Measurements from ENCODE around the gene ERAP2. TPM values are rescaled to one million over a fixed set of nuclear protein-coding genes. Genes with fewer than 3 reads are reported as not detected.
"Not testable (repeated sequence)": the region's sequence is repeated elsewhere in the genome, so short reads cannot be mapped to it uniquely, and the experiment has no call there.

Gene ERAP2
- total RNA-seq: 6.1 TPM
- long read RNA-seq, full-length matches to known transcripts: 2 of 3 reads
- long read RNA-seq, partial matches to known transcripts: 1 of 3 reads
- long read RNA-seq, other reads (novel, unspliced or antisense): 0 of 3 reads

DNA sequence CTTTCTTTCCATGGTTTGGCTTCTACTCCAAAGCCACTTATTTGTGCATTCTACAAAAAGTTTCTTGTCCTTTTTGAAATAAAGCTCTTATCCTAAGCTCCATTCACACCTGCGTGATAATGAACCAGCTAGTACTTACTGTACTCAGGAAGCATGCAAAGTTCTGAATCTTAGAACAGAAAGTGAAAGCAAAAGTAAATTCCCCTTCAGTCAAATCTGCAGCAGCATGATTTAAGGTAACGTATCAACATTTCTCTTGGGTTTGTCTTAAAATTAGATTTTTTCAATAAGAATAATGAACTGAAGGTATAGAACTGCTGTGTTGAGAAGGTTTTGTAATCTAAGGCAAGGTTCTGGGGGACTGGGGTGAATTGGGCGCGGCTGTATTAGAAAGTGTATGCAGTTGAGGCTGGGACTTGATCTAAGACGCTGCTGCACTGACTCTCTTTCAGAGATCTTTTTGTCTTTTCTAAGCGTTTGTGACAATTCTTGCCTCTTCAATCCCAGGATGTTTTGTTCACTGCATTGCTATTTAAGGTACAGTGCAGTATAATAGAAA lies at the start of gene ERAP2:
ERAP2 (plus strand) TSS at position 209 of the 559 bp plus-strand sequence. CDS start 3,186 bp downstream, outside the sequence.
- DNase-seq (no peak), ATAC-seq (peak; percentile 80)
- intact Hi-C loops (cut with micrococcal nuclease): loop anchor here (10.0 kb wide), 1 partner anchor 58 kb away; the partner anchor contains the start of gene LNPEP

GRCh38 chr5:96829297-96829696 lies 47.0 kb upstream of the ERAP2 start:
- intact Hi-C loops (cut with micrococcal nuclease): no loop called here
- DNase-seq: no peak
- ATAC-seq: no peak

GRCh38 chr5:96834016-96834415 lies 42.3 kb upstream of the ERAP2 start:
- no peak for DNase-seq
- ATAC-seq: no peak
- intact Hi-C loops (cut with micrococcal nuclease): no loop called here

- ATAC-seq (no peak), DNase-seq (no peak)
- intact Hi-C loops (cut with micrococcal nuclease): no loop called here
Measured at GRCh38 chr5:96835791-96836191, 40.5 kb upstream of the ERAP2 start.

- ATAC-seq: no peak
- intact Hi-C loops (cut with micrococcal nuclease): no loop called here
- no peak for DNase-seq
Measured at GRCh38 chr5:96836817-96837216, 39.5 kb upstream of the ERAP2 start.

GRCh38 chr5:96837303-96837702 lies 39.0 kb upstream of the ERAP2 start:
- DNase-seq (no peak), ATAC-seq (no peak)
- intact Hi-C loops (cut with micrococcal nuclease): no loop called here

GRCh38 chr5:96838201-96839070 lies 37.9 kb upstream of the ERAP2 start:
- ATAC-seq (no peak), DNase-seq (no peak)
- intact Hi-C loops (cut with micrococcal nuclease): no loop called here

DNA sequence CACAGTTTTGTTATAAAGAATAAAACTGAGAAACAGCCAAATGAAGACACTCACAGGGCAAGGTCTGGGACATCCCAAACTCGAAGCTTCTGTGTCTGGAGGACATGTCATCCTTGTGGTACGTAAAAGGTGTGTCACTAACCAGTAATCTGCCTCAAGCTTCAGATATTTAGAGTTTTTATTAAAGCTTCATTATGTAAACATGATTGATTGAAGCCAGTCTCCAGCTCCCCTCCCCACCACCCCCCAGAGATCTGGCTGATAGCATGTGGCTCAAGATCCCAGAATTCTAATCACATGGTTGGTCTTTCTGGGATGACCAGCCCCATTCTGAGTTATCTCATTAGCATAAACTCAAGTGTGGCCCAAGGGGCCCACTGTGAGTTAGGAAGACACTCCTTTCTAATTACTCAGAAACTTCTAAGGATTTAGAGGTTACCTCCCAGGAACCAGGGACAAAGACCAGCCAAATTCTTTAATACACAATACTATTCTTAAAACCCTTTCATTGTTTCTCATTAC lies 37.2 kb upstream of the ERAP2 start:
- no peak for ATAC-seq
- no peak for DNase-seq
- intact Hi-C loops (cut with micrococcal nuclease): no loop called here

GRCh38 chr5:96841931-96842330 lies 34.4 kb upstream of the ERAP2 start:
- DNase-seq; ATAC-seq; intact Hi-C loops (cut with micrococcal nuclease): not testable (repeated sequence)

GRCh38 chr5:96843140-96843539 lies 33.2 kb upstream of the ERAP2 start:
- DNase-seq (no peak), ATAC-seq (no peak)
- intact Hi-C loops (cut with micrococcal nuclease): no loop called here

GRCh38 chr5:96844481-96844990 lies 31.8 kb upstream of the ERAP2 start:
- no peak for DNase-seq
- no peak for ATAC-seq
- intact Hi-C loops (cut with micrococcal nuclease): no loop called here

DNA sequence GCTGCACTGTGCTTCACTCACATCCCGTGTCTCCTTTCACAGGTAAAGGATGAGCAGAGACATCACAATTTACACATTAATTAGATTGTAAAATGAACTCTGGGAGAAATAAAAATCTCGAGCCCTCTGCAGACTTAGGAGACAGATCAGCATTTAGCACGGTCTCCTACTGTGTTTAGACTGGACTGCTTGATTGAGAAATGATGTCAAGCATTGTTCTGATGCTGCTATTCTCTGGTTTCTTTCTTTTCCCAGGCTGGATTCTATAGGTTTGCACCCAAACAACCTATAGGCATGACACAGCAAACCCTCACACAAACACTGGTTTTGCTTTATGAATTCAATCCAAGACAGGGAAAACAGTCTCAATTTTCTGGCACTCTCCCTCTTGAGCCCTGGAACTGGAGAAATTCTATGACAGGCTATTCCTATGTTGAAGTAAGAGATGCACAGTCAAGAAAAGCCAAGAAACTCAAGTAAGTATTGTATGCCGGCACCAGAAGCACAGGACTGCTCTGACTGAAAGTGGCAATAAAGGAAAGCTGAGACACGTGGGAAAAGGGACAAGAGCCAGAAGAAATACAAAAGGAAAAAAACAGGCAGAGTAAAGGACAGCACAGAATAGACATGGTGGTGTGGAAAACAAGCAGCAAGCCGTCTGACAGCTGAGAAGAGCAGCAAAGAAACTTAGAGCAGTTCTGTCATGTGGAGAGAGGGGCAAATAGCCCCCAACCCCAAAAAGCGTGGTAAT lies 24.8 kb upstream of the ERAP2 start:
- ATAC-seq: no peak
- no peak for DNase-seq
- intact Hi-C loops (cut with micrococcal nuclease): no loop called here

GRCh38 chr5:96852759-96853158 lies 23.5 kb upstream of the ERAP2 start:
- intact Hi-C loops (cut with micrococcal nuclease): no loop called here
- no peak for ATAC-seq
- no peak for DNase-seq

DNA sequence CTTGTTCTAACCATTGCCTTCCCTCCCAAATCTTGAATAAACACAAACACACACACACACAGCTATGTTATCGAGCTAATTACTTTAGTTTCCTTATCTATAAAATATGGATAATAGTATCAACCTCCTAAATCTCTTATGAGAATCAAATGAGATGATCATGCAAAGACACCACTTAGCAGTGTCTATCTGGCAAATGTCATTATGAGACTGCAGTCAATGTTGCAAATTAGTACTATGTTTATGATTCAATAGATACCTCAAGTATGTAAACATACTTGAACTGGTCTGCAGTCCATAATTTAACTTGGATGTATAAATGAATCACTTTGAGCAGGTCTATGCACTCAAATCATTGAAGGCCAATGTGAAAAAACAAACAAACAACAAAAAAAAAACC lies 22.2 kb upstream of the ERAP2 start:
- DNase-seq: no peak
- no peak for ATAC-seq
- intact Hi-C loops (cut with micrococcal nuclease): no loop called here

GRCh38 chr5:96855031-96855872 lies 21.0 kb upstream of the ERAP2 start:
- DNase-seq: no peak
- no peak for ATAC-seq
- intact Hi-C loops (cut with micrococcal nuclease): no loop called here

GRCh38 chr5:96856371-96856770 lies 19.9 kb upstream of the ERAP2 start:
- intact Hi-C loops (cut with micrococcal nuclease): no loop called here
- ATAC-seq (no peak), DNase-seq (no peak)

DNA sequence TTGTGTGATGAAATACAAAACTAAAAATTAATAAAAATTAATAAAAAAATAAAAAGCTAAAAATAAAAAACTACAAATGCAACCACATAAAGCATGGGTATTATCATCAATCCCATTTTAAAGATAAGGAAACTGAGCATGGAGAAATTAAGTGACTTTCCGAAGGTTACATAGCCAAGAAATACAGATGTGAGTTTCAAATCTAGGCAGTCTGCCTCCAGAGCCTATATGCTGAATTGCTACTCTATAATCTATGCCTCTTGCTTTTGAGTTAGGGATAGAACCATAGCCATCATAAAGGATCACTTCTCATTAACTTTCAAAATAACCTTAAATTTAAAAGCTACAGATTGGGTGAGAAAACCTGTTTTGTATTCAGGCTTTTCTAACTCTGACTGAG lies 18.8 kb upstream of the ERAP2 start:
- intact Hi-C loops (cut with micrococcal nuclease): no loop called here
- DNase-seq (no peak), ATAC-seq (no peak)

GRCh38 chr5:96857924-96858323 lies 18.4 kb upstream of the ERAP2 start:
- intact Hi-C loops (cut with micrococcal nuclease): no loop called here
- ATAC-seq: no peak
- DNase-seq: no peak

DNA sequence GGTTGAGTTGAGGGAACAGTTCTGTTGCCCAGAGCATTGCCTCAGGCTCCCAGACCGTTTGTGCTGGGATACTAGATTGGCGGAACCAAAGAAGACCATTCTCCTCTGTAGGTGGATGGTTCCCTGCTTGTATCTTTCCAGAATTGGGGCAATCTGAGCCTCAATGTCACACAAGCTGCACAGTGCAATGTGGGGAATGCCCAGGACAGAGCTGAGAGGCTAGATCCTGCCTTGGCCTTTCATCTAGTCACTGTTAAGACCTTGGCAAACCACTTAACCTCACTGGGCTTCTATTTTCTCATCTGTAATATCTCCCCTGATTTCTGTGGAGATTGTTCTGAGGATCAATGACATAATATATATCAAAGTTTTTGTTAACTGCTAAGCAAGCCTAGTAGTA lies 16.9 kb upstream of the ERAP2 start:
- intact Hi-C loops (cut with micrococcal nuclease): no loop called here
- no peak for ATAC-seq
- DNase-seq: no peak

Data from left ventricle myocardium superior (tissue), 1 donor.